Measurements from ENCODE around the gene COA3. TPM values are rescaled to one million over a fixed set of nuclear protein-coding genes. Genes with fewer than 3 reads are reported as not detected.

Gene COA3
- total RNA-seq, 1 donor from 2014 or later: 51.2 TPM

DNA sequence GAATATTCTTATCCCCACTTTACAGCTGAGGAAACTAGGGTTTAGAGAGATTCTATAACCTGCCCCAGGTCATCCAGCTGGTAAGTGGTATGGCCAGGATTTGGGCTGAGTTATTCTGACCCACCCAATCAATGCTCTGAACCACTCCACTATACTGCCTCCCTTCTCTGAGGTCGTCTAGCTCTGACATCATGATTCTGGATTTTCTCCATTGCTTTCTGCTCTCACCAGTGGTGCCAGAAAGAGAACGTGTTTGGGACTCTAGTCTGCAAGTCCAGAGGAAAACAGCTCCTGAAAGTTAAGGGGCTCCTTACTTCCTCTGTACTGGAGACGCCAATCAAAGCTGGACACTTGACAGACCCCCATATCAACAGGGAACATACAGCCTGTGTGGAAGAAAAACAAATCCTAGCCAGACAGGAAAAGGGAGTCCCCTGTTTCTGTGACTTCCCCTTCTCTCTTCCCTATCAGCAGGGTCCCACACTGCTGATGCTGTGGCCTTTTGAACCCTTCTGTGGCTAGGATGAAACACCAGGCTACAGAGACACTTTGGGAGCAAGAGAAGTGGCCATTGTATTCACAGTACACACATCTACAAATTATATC lies 47.7 kb downstream of the COA3 start:
- TF ChIP-seq, protein P1, sequence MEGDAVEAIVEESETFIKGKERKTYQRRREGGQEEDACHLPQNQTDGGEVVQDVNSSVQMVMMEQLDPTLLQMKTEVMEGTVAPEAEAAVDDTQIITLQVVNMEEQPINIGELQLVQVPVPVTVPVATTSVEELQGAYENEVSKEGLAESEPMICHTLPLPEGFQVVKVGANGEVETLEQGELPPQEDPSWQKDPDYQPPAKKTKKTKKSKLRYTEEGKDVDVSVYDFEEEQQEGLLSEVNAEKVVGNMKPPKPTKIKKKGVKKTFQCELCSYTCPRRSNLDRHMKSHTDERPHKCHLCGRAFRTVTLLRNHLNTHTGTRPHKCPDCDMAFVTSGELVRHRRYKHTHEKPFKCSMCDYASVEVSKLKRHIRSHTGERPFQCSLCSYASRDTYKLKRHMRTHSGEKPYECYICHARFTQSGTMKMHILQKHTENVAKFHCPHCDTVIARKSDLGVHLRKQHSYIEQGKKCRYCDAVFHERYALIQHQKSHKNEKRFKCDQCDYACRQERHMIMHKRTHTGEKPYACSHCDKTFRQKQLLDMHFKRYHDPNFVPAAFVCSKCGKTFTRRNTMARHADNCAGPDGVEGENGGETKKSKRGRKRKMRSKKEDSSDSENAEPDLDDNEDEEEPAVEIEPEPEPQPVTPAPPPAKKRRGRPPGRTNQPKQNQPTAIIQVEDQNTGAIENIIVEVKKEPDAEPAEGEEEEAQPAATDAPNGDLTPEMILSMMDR (IDR thresholded peaks at IDR 0.05): no peak
- Mint-ChIP-seq H3K27me3 (ENCODE audit: unreplicated experiment) (peaks cover 47% of the 10 kb centered on the region), H3K4me3 (ENCODE audit: unreplicated experiment) (no peak overlapping the region), H3K27ac (ENCODE audit: unreplicated experiment) (no peak overlapping the region), H3K4me1 (ENCODE audit: unreplicated experiment) (no peaks in the 10 kb centered on the region), H3K36me3 (ENCODE audit: unreplicated experiment) (no peaks in the 10 kb centered on the region), H3K9me3 (ENCODE audit: unreplicated experiment) (no peaks in the 10 kb centered on the region)
- DNase-seq (ENCODE audit: extremely low spot score, unreplicated experiment): no peak

DNA sequence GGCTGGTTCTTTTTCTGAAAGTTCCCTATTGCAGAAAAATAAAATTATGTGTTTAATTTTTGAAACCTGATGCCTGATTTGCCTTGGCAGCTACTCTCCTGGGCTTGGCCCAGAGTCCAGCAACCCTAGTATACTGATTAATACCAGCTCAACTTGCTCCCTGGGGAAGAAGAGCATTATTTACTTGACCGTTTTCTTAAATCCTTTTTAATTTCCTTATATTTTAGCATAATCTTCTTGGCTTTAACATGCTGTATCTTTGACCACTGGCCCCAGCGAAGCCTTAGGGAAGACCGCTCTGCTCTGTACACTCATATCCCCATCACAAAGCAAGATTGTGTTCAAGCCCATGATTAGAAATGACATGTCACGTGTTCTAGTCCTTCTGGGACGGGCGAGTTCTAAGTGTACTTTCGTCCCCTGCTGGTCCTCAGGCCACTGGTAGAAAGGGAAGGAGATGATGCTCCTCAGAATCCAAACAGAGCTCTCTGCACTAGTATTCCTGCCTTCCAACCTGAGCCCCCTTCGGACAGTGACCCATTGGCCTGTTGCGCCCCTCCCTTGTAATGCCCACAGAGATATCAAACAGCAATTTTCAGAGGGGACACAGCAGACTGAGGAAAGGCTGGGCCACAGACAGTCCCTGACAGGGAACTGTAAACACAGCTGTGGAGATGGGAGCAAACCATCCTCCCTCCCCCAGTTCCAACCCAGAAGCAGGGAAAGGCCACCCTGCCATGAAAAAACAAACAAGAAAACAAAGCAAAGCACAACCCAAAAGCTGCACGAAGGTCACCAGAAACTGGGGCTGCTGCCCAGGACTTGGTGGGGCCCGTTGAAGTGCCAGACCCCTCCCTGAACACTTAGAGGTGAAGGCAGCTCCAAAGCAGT lies 49.4 kb downstream of the COA3 start:
- Mint-ChIP-seq H3K27me3 (ENCODE audit: unreplicated experiment) (peaks cover 37% of the 10 kb centered on the region), H3K27ac (ENCODE audit: unreplicated experiment) (no peak overlapping the region), H3K9me3 (ENCODE audit: unreplicated experiment) (no peaks in the 10 kb centered on the region), H3K4me3 (ENCODE audit: unreplicated experiment) (no peak overlapping the region), H3K36me3 (ENCODE audit: unreplicated experiment) (no peaks in the 10 kb centered on the region), H3K4me1 (ENCODE audit: unreplicated experiment) (peaks cover 7% of the 10 kb centered on the region)
- DNase-seq (ENCODE audit: extremely low spot score, unreplicated experiment): no peak
- TF ChIP-seq, protein P1 (IDR thresholded peaks at IDR 0.05): no peak

DNA sequence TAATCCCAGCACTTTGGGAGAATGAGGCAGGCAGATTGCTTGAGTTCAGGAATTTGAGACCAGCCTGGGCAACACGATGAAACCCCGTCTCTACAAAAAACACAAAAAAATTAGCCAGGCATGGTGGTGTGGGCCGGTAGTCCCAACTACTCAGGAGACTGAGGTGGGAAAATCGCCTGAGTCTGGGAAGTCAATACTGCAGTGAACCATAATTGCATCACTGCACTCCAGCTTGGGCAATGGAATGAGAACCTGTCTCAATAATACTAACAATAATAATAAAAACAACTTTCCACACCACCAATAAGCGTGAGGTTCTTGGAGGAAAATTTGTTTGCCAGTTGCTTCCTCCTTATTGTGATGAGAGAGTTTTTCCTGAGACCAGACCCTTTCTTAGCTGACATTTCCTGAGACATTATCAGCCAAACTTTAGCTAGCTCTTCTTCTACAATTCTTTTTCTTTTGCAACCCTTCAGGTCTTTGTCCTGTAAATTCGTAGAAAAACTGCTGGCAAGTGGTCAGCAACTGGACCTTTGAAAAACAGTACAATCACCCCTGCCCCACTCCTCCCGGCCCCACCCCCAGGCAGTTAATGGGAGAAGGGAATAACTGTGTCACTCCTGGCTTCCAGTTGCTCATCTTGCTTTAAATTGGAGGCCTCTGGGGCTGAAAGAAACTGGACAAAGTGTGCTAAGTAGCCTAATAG lies 50.1 kb downstream of the COA3 start:
- Mint-ChIP-seq H3K27ac (ENCODE audit: unreplicated experiment) (no peak overlapping the region), H3K9me3 (ENCODE audit: unreplicated experiment) (no peaks in the 10 kb centered on the region), H3K4me1 (ENCODE audit: unreplicated experiment) (peaks cover 15% of the 10 kb centered on the region), H3K4me3 (ENCODE audit: unreplicated experiment) (no peak overlapping the region), H3K27me3 (ENCODE audit: unreplicated experiment) (peaks cover 33% of the 10 kb centered on the region), H3K36me3 (ENCODE audit: unreplicated experiment) (no peaks in the 10 kb centered on the region)
- DNase-seq (ENCODE audit: extremely low spot score, unreplicated experiment): no peak
- TF ChIP-seq, protein P1 (IDR thresholded peaks at IDR 0.05): no peak

Small RNAs within 50 kb of the gene (microRNA-seq; reads per million reads assigned to microRNA genes)
- not detected for gene MIR6781 (ENCODE audit: unreplicated experiment)

Other genes with a start within 250 kb of the COA3 start
- gene HSD17B1, start 245.8 kb downstream of the COA3 start, total RNA-seq: 1.2 and 1.4 TPM in 2 replicates
- gene COASY, start 236.6 kb downstream of the COA3 start, total RNA-seq: 51.7 and 62.7 TPM in 2 replicates
- 34.6 and 35.8 TPM in 2 replicates for gene MLX, start 231.6 kb downstream of the COA3 start, total RNA-seq
- 5.5 and 5.6 TPM in 2 replicates for gene PSMC3IP, start 221.0 kb downstream of the COA3 start, total RNA-seq
- 80.1 and 85.0 TPM in 2 replicates for gene RETREG3, start 189.3 kb downstream of the COA3 start, total RNA-seq
- 47.2 and 55.5 TPM in 2 replicates for gene TUBG1, start 189.0 kb downstream of the COA3 start, total RNA-seq
- 32.8 and 33.3 TPM in 2 replicates for gene TUBG2, start 139.4 kb downstream of the COA3 start, total RNA-seq
- gene PLEKHH3, start 121.7 kb downstream of the COA3 start, total RNA-seq: 26.7 and 28.9 TPM in 2 replicates
- 1.2 and 1.6 TPM in 2 replicates for gene CCR10, start 116.9 kb downstream of the COA3 start, total RNA-seq
- gene CNTNAP1, start 116.2 kb downstream of the COA3 start, total RNA-seq: 35.8 and 40.4 TPM in 2 replicates
- gene EZH1, start 53.7 kb downstream of the COA3 start, total RNA-seq: 44.8 and 47.6 TPM in 2 replicates
- gene RAMP2, start 37.5 kb downstream of the COA3 start, total RNA-seq: 1.6 and 2.4 TPM in 2 replicates
- gene VPS25, start 25.3 kb downstream of the COA3 start, total RNA-seq: 63.9 and 66.1 TPM in 2 replicates
- gene WNK4, start 18.1 kb downstream of the COA3 start, total RNA-seq: 0.16 TPM in 2 replicates
- gene CNTD1, start 157 bp upstream of the COA3 start, total RNA-seq: 0.31 and 0.51 TPM in 2 replicates
- gene BECN1, start 25.6 kb upstream of the COA3 start, total RNA-seq: 68.1 and 69.1 TPM in 2 replicates
- 111 and 121 TPM in 2 replicates for gene PSME3, start 34.7 kb upstream of the COA3 start, total RNA-seq
- gene AOC2, start 45.9 kb upstream of the COA3 start, total RNA-seq: 1.8 and 2.2 TPM in 2 replicates
- gene AOC3, start 52.5 kb upstream of the COA3 start, total RNA-seq: 1.1 and 1.3 TPM in 2 replicates
- not detected in 2 replicates for gene G6PC1, start 102.1 kb upstream of the COA3 start, total RNA-seq
- 44.5 and 50.6 TPM in 2 replicates for gene AARSD1, start 165.8 kb upstream of the COA3 start, total RNA-seq
- 0.35 and 0.50 TPM in 2 replicates for gene PTGES3L, start 181.4 kb upstream of the COA3 start, total RNA-seq
- 11.7 and 12.5 TPM in 2 replicates for gene RUNDC1, start 181.9 kb upstream of the COA3 start, total RNA-seq
- gene RPL27, start 199.7 kb upstream of the COA3 start, total RNA-seq: 956 and 1,010 TPM in 2 replicates
- gene IFI35, start 208.1 kb upstream of the COA3 start, total RNA-seq: 34.4 and 41.6 TPM in 2 replicates
- gene VAT1, start 223.7 kb upstream of the COA3 start, total RNA-seq: 439 and 505 TPM in 2 replicates
- 0.91 and 1.5 TPM in 2 replicates for gene RND2, start 226.5 kb upstream of the COA3 start, total RNA-seq

All from osteocyte (in vitro differentiated cells).